HepG2 (cell line): ENCODE data around the gene ID3. TPM values are rescaled to one million over a fixed set of nuclear protein-coding genes. Genes with fewer than 3 reads are reported as not detected.

Source experiments
- ETV6 ChIP-seq: sonication (generic); formaldehyde crosslinking; conservative IDR thresholded peaks from 2 replicates; pipeline ENCODE4 v1.4.0; 2020; ENCODE audit warnings: missing genetic modification reagents
- KAT8 ChIP-seq: IDR thresholded peaks from 2 replicates; pipeline ENCODE4 v1.6.1; 2016; ENCODE audit warnings: missing genetic modification reagents, missing compliant biosample characterization
- MAFF ChIP-seq: IDR thresholded peaks from 2 replicates; pipeline ENCODE4 v1.6.1; 2011; ENCODE audit warnings: low read depth, low read length, improper control_type of control experiment
- MXD4 ChIP-seq: IDR thresholded peaks from 2 replicates; pipeline ENCODE4 v1.6.1; 2016; ENCODE audit warnings: mild to moderate bottlenecking, missing biosample characterization, missing genetic modification reagents
- NR2F2 ChIP-seq: IDR thresholded peaks from 2 replicates; pipeline ENCODE4 v1.6.1; 2012; ENCODE audit warnings: low read depth, inconsistent platforms, borderline replicate concordance
- TBP ChIP-seq: sonication (generic); formaldehyde crosslinking; IDR thresholded peaks from 2 replicates; pipeline ENCODE4 v1.5.0; 2020; ENCODE audit warnings: missing genetic modification reagents
- TBX2 ChIP-seq: sonication (generic); formaldehyde crosslinking; IDR thresholded peaks from 2 replicates; pipeline ENCODE4 v1.5.0; 2020; ENCODE audit warnings: missing genetic modification reagents, mild to moderate bottlenecking, borderline replicate concordance
- ZFP90 ChIP-seq: sonication (generic); formaldehyde crosslinking; IDR thresholded peaks from 2 replicates; pipeline ENCODE4 v1.8.0; 2022; ENCODE audit warnings: missing genetic modification reagents, mild to moderate bottlenecking, inconsistent platforms, borderline replicate concordance
- ZMYM4 ChIP-seq: sonication (generic); formaldehyde crosslinking; IDR thresholded peaks from 2 replicates; pipeline ENCODE4 v1.8.1; 2023; ENCODE audit warnings: mild to moderate bottlenecking, missing genetic modification reagents
- ZNF17 ChIP-seq: sonication (generic); formaldehyde crosslinking; IDR thresholded peaks from 2 replicates; pipeline ENCODE4 v1.5.0; 2020; ENCODE audit warnings: mild to moderate bottlenecking, missing genetic modification reagents
- ZNF282 ChIP-seq: fragments of 450-650 bp; IDR thresholded peaks from 2 replicates; pipeline ENCODE4 v1.6.1; 2018; ENCODE audit not compliant: partially characterized antibody
- ZNF460 ChIP-seq: sonication (generic); formaldehyde crosslinking; IDR thresholded peaks from 2 replicates; pipeline ENCODE4 v1.5.1; 2020; ENCODE audit warnings: missing genetic modification reagents, mild to moderate bottlenecking, borderline replicate concordance
- ZNF737 ChIP-seq: sonication (generic); formaldehyde crosslinking; IDR thresholded peaks from 2 replicates; pipeline ENCODE4 v1.5.0; 2020; ENCODE audit warnings: missing genetic modification reagents, mild to moderate bottlenecking, borderline replicate concordance
- polyA plus RNA-seq, 8 experiments: library from polyadenylated mRNA; depleted of rRNA in 3 of 8; stranded (reverse) in 7 of 8; unstranded in 1 of 8; fragments of >200 nt; fragmentation: Illumina TruSeq in 4 of 8; extraction: Trizol in 4 of 8; gene quantifications; 2 replicates each; pipeline versions ENCODE4 v1.2.1 to v1.2.3, GENCODE V29; 2011 to 2016; ENCODE audit warnings: low read depth in 4 of 8, missing spikeins in 1 of 8, mixed read lengths in 1 of 8; ENCODE audit not compliant: insufficient read depth in 1 of 8
- total RNA-seq, 5 experiments: library from RNA; depleted of rRNA; stranded (reverse); fragments of >200 nt; fragmentation: Illumina TruSeq; extraction: Trizol; gene quantifications; 2 replicates each; pipeline ENCODE4 v1.2.3, GENCODE V29; 2016; ENCODE audit warnings: low read depth in 1 of 5
- TF ChIP-seq, protein P1 (sequence below): sonication (generic); formaldehyde crosslinking; conservative IDR thresholded peaks from 2 replicates; pipeline ENCODE4 v1.4.0; 2020; ENCODE audit warnings: missing genetic modification reagents
- TF ChIP-seq, protein P2 (sequence below): sonication (generic); formaldehyde crosslinking; IDR thresholded peaks from 2 replicates; pipeline ENCODE4 v1.9.0; 2021; ENCODE audit warnings: missing genetic modification reagents, borderline replicate concordance
- TF ChIP-seq, protein P3 (sequence below): sonication (generic); formaldehyde crosslinking; conservative IDR thresholded peaks from 2 replicates; pipeline ENCODE4 v1.8.0; 2022; ENCODE audit warnings: mild to moderate bottlenecking, moderate library complexity, missing genetic modification reagents
- TF ChIP-seq, protein P4 (sequence below), 2 experiments: sonication (generic) in 1 of 2; formaldehyde crosslinking in 1 of 2; IDR thresholded peaks; 2 replicates each; pipeline versions ENCODE4 v1.4.0 to v1.6.1; 2018 to 2020; ENCODE audit warnings: missing genetic modification reagents in 2 of 2, borderline replicate concordance in 1 of 2, low read depth in 1 of 2, mild to moderate bottlenecking in 1 of 2, missing biosample characterization in 1 of 2
- TF ChIP-seq, protein P5 (sequence below): sonication (generic); formaldehyde crosslinking; IDR thresholded peaks from 2 replicates; pipeline ENCODE4 v1.4.0; 2020; ENCODE audit warnings: missing genetic modification reagents
- TF ChIP-seq, protein P6 (sequence below): IDR thresholded peaks from 2 replicates; pipeline ENCODE4 v1.6.1; 2018; ENCODE audit warnings: missing genetic modification reagents, mild to moderate bottlenecking, missing compliant biosample characterization

The ID3 gene
- total and polyA plus RNA-seq, 2 of the 13 experiments (the other 11 are each of a cell fraction or from before 2014, with no cell fraction given): 64.8 to 115 TPM

DNA sequence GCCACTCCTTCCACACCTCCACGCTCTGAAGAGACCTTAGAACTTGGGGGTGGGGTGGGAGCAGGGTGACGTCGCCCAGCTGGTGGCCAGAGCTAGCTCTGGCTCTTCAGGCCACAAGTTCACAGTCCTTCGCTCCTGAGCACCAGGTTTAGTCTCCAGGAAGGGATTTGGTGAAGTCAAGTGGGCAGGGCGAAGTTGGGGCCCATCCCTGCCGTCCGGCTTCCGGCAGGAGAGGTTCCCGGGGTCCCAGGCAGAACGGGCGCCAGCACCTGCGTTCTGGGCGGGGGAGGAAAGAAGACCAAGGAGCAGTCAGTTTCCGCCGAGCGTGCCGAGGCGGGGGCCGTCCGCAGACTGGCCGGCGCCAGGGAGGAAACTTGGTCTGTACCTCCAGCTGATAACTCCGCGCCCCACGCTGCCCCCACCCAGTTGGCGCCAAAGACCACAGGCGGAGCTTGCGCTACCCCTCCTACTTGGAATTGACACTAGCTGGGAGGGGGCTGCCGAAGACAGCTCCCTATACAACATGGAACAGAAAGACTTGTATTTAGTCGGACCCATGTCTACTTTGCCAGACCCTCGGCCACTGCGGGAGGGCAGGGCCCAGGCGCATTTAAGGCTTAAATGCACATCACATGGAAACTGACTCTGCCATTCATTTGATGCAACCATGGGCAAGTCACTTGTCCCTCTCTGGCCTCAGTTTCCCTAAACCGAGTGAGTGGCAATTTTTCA lies 995 bp downstream of the ID3 start (continued):
- TF ChIP-seq, protein P1, sequence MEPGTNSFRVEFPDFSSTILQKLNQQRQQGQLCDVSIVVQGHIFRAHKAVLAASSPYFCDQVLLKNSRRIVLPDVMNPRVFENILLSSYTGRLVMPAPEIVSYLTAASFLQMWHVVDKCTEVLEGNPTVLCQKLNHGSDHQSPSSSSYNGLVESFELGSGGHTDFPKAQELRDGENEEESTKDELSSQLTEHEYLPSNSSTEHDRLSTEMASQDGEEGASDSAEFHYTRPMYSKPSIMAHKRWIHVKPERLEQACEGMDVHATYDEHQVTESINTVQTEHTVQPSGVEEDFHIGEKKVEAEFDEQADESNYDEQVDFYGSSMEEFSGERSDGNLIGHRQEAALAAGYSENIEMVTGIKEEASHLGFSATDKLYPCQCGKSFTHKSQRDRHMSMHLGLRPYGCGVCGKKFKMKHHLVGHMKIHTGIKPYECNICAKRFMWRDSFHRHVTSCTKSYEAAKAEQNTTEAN: no peak
- TF ChIP-seq TBX2 (peak; percentile 79; the same call in 1 of the 2 replicates), ZNF737 (0 out of 2 replicates have a peak, but pooled peaks have one; percentile 50), ZNF460 (CRISPR knock-in tag) (no peak), NR2F2 (no peak), ZNF17 (CRISPR knock-in tag) (no peak), MAFF (no peak), ZMYM4 (CRISPR knock-in tag) (no peak), ETV6 (CRISPR knock-in tag) (no peak), ZNF282 (no peak), MXD4 (no peak; the same call in 1 of the 2 replicates), TBP (no peak), KAT8 (CRISPR knock-in tag) (0 out of 2 replicates have a peak, but pooled peaks have one; percentile 53), ZFP90 (no peak)
- TF ChIP-seq, protein P2, sequence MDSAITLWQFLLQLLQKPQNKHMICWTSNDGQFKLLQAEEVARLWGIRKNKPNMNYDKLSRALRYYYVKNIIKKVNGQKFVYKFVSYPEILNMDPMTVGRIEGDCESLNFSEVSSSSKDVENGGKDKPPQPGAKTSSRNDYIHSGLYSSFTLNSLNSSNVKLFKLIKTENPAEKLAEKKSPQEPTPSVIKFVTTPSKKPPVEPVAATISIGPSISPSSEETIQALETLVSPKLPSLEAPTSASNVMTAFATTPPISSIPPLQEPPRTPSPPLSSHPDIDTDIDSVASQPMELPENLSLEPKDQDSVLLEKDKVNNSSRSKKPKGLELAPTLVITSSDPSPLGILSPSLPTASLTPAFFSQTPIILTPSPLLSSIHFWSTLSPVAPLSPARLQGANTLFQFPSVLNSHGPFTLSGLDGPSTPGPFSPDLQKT (CRISPR knock-in tag): no peak
- TF ChIP-seq, protein P3, sequence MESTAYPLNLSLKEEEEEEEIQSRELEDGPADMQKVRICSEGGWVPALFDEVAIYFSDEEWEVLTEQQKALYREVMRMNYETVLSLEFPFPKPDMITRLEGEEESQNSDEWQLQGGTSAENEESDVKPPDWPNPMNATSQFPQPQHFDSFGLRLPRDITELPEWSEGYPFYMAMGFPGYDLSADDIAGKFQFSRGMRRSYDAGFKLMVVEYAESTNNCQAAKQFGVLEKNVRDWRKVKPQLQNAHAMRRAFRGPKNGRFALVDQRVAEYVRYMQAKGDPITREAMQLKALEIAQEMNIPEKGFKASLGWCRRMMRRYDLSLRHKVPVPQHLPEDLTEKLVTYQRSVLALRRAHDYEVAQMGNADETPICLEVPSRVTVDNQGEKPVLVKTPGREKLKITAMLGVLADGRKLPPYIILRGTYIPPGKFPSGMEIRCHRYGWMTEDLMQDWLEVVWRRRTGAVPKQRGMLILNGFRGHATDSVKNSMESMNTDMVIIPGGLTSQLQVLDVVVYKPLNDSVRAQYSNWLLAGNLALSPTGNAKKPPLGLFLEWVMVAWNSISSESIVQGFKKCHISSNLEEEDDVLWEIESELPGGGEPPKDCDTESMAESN (CRISPR knock-in tag): 0 out of 2 replicates have a peak, but pooled peaks have one; percentile 36
- TF ChIP-seq, protein P4, sequence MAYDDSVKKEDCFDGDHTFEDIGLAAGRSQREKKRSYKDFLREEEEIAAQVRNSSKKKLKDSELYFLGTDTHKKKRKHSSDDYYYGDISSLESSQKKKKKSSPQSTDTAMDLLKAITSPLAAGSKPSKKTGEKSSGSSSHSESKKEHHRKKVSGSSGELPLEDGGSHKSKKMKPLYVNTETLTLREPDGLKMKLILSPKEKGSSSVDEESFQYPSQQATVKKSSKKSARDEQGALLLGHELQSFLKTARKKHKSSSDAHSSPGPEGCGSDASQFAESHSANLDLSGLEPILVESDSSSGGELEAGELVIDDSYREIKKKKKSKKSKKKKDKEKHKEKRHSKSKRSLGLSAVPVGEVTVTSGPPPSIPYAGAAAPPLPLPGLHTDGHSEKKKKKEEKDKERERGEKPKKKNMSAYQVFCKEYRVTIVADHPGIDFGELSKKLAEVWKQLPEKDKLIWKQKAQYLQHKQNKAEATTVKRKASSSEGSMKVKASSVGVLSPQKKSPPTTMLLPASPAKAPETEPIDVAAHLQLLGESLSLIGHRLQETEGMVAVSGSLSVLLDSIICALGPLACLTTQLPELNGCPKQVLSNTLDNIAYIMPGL (CRISPR knock-in tag; IDR thresholded peaks at IDR 0.05; ENCODE audit: borderline replicate concordance in 1 of 2, low read depth in 1 of 2): peak; percentile 33 to 38; a peak in 2 of 4 replicates
- TF ChIP-seq, protein P5, sequence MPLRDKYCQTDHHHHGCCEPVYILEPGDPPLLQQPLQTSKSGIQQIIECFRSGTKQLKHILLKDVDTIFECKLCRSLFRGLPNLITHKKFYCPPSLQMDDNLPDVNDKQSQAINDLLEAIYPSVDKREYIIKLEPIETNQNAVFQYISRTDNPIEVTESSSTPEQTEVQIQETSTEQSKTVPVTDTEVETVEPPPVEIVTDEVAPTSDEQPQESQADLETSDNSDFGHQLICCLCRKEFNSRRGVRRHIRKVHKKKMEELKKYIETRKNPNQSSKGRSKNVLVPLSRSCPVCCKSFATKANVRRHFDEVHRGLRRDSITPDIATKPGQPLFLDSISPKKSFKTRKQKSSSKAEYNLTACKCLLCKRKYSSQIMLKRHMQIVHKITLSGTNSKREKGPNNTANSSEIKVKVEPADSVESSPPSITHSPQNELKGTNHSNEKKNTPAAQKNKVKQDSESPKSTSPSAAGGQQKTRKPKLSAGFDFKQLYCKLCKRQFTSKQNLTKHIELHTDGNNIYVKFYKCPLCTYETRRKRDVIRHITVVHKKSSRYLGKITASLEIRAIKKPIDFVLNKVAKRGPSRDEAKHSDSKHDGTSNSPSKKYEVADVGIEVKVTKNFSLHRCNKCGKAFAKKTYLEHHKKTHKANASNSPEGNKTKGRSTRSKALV (CRISPR knock-in tag): peak; percentile 66; the same call in 1 of the 2 replicates
- TF ChIP-seq, protein P6, sequence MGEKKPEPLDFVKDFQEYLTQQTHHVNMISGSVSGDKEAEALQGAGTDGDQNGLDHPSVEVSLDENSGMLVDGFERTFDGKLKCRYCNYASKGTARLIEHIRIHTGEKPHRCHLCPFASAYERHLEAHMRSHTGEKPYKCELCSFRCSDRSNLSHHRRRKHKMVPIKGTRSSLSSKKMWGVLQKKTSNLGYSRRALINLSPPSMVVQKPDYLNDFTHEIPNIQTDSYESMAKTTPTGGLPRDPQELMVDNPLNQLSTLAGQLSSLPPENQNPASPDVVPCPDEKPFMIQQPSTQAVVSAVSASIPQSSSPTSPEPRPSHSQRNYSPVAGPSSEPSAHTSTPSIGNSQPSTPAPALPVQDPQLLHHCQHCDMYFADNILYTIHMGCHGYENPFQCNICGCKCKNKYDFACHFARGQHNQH (CRISPR knock-in tag): peak; percentile 79; the same call in 1 of the 2 replicates
